ENCODE measurements around the gene MDC1. TPM values are rescaled to one million over a fixed set of nuclear protein-coding genes. Genes with fewer than 3 reads are reported as not detected.

The MDC1 gene
- total RNA-seq, 6 experiments from 2014 or later: 8.8 to 15.5 (median 12.1) TPM

DNA sequence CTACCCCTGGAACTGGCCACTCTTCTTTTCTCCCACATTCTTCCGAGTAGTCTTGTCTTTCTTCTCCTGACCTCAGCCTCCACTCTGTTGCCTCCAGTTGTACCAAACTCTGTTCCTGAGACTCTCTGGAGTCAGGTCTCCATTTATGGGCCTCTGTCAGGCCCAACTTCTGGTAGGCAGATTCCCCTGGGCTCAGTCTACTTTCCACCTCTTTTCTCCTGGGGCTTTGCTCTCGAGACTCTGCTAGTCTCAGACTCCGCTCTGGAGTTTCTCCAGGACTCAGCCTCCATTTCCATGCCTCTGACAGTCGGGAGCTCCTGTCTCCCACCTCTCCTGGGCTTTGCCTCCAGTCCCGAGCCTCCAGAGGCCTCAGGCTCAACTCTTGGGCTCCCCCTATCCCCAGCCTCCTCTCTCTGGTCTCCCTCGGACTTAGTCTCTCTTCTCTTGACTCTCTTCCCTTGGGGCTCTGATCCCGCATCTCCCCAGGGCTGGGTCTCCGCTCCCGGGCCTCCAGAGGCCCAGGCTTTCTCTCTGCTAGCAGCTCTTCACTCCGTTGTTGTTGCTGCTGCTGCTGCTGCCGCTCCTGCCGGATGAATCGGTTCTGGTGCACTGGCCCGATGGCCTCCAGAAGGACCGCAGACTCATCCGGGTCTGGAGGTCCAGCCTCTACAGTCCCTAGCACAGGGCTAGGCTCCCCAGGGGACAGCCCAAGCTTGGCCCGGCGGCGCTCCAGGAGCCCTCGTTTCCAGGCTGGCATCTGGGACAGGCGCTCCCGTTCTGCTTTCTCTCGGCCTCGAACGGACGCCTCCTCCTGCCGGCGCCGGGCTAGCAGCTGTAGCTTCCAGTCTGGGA is 31.7 kb downstream of the MDC1 start:
- H3K4me1 ChIP-seq: peaks cover 0 to 43% (median 18%) of the 10 kb centered on the region in 4 donors
- intact Hi-C loops (cut with DNase I): no loop called here
- H3K4me3 ChIP-seq: peak overlapping the region; percentile 70 to 76 (median 75)
- H3K36me3 ChIP-seq: no peaks in the 10 kb centered on the region
- no peak for ATAC-seq
- peak overlapping the region; percentile 87 to 96 (median 89) for H3K27ac ChIP-seq
- H3K9me3 ChIP-seq: no peaks in the 10 kb centered on the region
- TF ChIP-seq, protein P1, sequence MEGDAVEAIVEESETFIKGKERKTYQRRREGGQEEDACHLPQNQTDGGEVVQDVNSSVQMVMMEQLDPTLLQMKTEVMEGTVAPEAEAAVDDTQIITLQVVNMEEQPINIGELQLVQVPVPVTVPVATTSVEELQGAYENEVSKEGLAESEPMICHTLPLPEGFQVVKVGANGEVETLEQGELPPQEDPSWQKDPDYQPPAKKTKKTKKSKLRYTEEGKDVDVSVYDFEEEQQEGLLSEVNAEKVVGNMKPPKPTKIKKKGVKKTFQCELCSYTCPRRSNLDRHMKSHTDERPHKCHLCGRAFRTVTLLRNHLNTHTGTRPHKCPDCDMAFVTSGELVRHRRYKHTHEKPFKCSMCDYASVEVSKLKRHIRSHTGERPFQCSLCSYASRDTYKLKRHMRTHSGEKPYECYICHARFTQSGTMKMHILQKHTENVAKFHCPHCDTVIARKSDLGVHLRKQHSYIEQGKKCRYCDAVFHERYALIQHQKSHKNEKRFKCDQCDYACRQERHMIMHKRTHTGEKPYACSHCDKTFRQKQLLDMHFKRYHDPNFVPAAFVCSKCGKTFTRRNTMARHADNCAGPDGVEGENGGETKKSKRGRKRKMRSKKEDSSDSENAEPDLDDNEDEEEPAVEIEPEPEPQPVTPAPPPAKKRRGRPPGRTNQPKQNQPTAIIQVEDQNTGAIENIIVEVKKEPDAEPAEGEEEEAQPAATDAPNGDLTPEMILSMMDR (IDR thresholded peaks at IDR 0.05): peak in 1 of 4 donors; percentile 8
- no peak for TF ChIP-seq POLR2A (IDR thresholded peaks at IDR 0.05)
- H3K27me3 ChIP-seq: no peaks in the 10 kb centered on the region
- WGBS (ENCODE audit: insufficient coverage, low coverage, low lambda C conversion rate, missing lambda C conversion rate): 35% methylated on average over 22 of the region's 29 CpGs
- DNase-seq: peak in 1 of 3 donors; percentile 62

DNA sequence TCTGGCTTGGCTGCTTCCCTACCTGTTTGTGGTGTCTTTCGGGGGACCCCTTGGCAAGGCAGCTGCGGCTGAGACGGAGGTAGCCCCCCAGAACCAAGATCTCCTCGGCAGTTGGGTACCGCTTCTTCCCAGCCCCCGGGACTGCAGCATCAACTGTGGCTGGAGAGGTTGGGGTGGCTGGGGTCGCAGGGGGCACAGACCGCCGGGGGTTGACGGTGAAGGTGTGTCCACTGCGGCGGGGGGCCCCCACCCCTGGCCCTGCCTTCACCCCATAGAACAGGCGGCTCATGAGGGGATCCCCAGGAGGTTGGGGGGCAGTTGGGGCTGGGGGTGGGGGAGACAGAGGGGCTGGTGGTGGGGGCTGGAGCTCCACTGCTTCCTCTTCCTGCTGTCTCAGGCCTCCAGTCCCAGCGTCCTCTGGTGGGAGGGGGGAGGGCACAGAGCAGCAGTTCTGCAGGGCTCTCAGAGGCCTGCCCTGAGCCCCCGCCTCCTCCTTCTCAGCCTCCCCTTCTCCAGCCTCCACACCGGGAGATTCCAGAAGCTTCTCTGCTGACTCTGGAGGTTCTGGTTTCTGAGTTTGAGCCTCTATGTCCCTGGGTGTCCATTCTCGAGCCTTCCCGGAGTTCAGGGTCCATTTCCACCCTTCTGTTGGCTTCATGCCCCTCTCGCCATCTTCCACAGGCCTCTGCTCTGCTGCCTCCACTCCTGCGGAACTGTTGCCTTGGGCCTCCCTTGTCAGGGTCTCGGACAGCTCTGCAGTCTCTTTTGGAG is 32.5 kb downstream of the MDC1 start:
- TF ChIP-seq, protein P1 (IDR thresholded peaks at IDR 0.05): no peak
- no peak for TF ChIP-seq POLR2A (IDR thresholded peaks at IDR 0.05)
- 14% methylated on average over 12 of the region's 21 CpGs for WGBS (ENCODE audit: insufficient coverage, low coverage, low lambda C conversion rate, missing lambda C conversion rate)
- H3K36me3 ChIP-seq: no peaks in the 10 kb centered on the region
- no peaks in the 10 kb centered on the region for H3K9me3 ChIP-seq
- H3K4me3 ChIP-seq: peak overlapping the region; percentile 70 to 76 (median 75)
- ATAC-seq (peak in 1 of 4 donors; percentile 9), DNase-seq (peak; percentile 66 to 77 (median 74))
- no peaks in the 10 kb centered on the region for H3K27me3 ChIP-seq
- H3K4me1 ChIP-seq: peaks cover 0 to 44% (median 19%) of the 10 kb centered on the region in 4 donors
- peak overlapping the region; percentile 87 to 96 (median 89) for H3K27ac ChIP-seq
- intact Hi-C loops (cut with DNase I): no loop called here

DNA sequence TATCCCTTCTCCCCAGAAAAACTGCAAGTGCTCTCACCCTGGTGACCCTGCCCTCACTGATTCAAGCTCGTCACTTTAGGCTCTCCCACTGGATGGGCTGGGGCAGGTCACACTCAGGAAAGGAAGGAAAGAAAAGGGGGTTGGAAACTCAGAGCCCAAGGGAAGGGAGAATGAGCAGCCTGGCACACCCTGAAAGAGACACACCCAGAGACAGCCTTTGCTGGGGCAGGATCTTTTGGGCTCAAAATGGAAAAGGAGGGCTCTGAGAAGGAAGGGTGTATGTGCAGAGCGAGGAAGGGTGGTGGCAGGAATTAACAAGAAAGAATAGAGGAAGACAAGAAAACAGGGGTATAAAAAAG is 33.1 kb downstream of the MDC1 start:
- Histone ChIP-seq H3K9me3 (no peaks in the 10 kb centered on the region), H3K4me3 (peak overlapping the region; percentile 70 to 76 (median 75)), H3K36me3 (peaks cover 0 to under 1% (median 0%) of the 10 kb centered on the region in 4 donors), H3K4me1 (peaks cover 0 to 44% (median 22%) of the 10 kb centered on the region in 4 donors), H3K27me3 (no peaks in the 10 kb centered on the region), H3K27ac (peak overlapping the region; percentile 87 to 96 (median 89))
- intact Hi-C loops (cut with DNase I): no loop called here
- WGBS (ENCODE audit: insufficient coverage, low coverage, low lambda C conversion rate, missing lambda C conversion rate): 25% methylated on average over 2 of the region's 2 CpGs
- DNase-seq (peak in 1 of 3 donors; percentile 49), ATAC-seq (no peak)
- TF ChIP-seq, protein P1 (IDR thresholded peaks at IDR 0.05): no peak
- TF ChIP-seq POLR2A (IDR thresholded peaks at IDR 0.05): no peak

GRCh38 chr6:30683183-30683979 is 33.7 kb downstream of the MDC1 start:
- DNase-seq: peak in 2 of 3 donors; percentile 46 to 57
- no peak for ATAC-seq
- 12% methylated on average over 3 of the region's 7 CpGs for WGBS (ENCODE audit: insufficient coverage, low coverage, low lambda C conversion rate, missing lambda C conversion rate)
- Histone ChIP-seq H3K4me3 (peak overlapping the region; percentile 70 to 76 (median 75)), H3K4me1 (peaks cover 0 to 50% (median 26%) of the 10 kb centered on the region in 4 donors), H3K9me3 (no peaks in the 10 kb centered on the region), H3K27ac (peak overlapping the region; percentile 87 to 96 (median 89)), H3K36me3 (peaks cover 0 to 3% (median 0%) of the 10 kb centered on the region in 4 donors), H3K27me3 (no peaks in the 10 kb centered on the region)
- TF ChIP-seq POLR2A (IDR thresholded peaks at IDR 0.05): no peak
- TF ChIP-seq, protein P1 (IDR thresholded peaks at IDR 0.05): no peak
- intact Hi-C loops (cut with DNase I): no loop called here
